GM12891 (cell line): ENCODE results near the gene CMSS1.
A peak's percentile ranks its signal among the peaks of the same experiment; 100 is the strongest.

Experiments used
- POLR2A ChIP-seq: IDR thresholded peaks from 2 replicates; pipeline ENCODE4 v1.6.1; 2011; ENCODE audit warnings: low read depth, low read length, control low read depth
- POLR2AphosphoS5 ChIP-seq: IDR thresholded peaks from 2 replicates; pipeline ENCODE4 v1.6.1; 2011; ENCODE audit warnings: low read depth, low read length, control low read depth
- POU2F2 ChIP-seq: IDR thresholded peaks from 2 replicates; pipeline ENCODE4 v1.6.1; 2011; ENCODE audit warnings: low read depth, mild to moderate bottlenecking, control low read depth, low read length, moderate library complexity
- SPI1 ChIP-seq: IDR thresholded peaks from 2 replicates; pipeline ENCODE4 v1.6.1; 2011; ENCODE audit warnings: low read depth, low read length, control low read depth

- TF ChIP-seq POU2F2, result no peak
- no peak for TF ChIP-seq POLR2A
- no peak for TF ChIP-seq POLR2AphosphoS5
- TF ChIP-seq SPI1, result peak; percentile 43
Observed at GRCh38 chr3:100030346-100030745, 212.7 kb downstream of the CMSS1 start.
